ENCODE measurements around the gene PFAS. TPM values are rescaled to one million over a fixed set of nuclear protein-coding genes. Genes with fewer than 3 reads are reported as not detected.

PFAS gene
- total RNA-seq, 1 experiment from 2014 or later = 44.1 TPM

DNA sequence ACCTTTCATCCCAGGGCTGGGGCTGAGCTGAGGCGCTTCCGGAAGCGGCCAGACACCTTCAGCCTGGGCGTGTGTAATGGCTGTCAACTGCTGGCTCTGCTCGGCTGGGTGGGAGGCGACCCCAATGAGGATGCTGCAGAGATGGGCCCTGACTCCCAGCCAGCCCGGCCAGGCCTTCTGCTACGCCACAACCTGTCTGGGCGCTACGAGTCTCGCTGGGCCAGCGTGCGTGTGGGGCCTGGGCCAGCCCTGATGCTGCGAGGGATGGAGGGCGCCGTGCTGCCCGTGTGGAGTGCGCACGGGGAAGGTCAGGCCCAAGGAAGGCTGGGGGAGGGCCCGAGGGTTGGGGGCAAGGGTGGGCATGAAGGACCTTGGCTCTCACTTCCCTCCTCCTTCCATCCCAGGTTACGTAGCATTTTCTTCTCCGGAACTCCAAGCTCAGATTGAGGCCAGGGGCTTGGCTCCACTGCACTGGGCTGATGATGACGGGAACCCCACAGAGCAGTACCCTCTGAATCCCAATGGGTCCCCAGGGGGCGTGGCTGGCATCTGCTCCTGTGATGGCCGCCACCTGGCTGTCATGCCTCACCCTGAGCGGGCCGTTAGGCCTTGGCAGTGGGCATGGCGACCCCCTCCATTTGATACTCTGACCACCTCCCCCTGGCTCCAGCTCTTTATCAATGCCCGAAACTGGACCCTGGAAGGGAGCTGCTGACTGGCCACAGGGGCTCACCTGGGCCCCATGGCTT lies 19.6 kb downstream of the PFAS start:
- no peaks in the 10 kb centered on the region for H3K27me3 Mint-ChIP-seq (ENCODE audit: insufficient read depth, unreplicated experiment)
- no peaks in the 10 kb centered on the region for H3K4me1 ChIP-seq
- intact Hi-C loops (cut with micrococcal nuclease; ENCODE audit: unreplicated experiment) = no loop called here
- H3K36me3 ChIP-seq (ENCODE audit: control insufficient read depth, insufficient read depth, low read length) = no peaks in the 10 kb centered on the region
- POLR2A ChIA-PET = no interaction called here
- no TSS peak for BruUV-seq (replicated peaks)
- no peaks in the 10 kb centered on the region for H3K9me3 Mint-ChIP-seq (ENCODE audit: unreplicated experiment)
- no peak for DNase-seq
- peaks cover 4% of the 10 kb centered on the region for H3K36me3 Mint-ChIP-seq (ENCODE audit: insufficient read depth, unreplicated experiment)
- H3K4me3 ChIP-seq (ENCODE audit: low read depth, low read length) = no peak overlapping the region
- no peaks in the 10 kb centered on the region for H3K9me3 ChIP-seq
- H3K27me3 ChIP-seq (replicated peaks; ENCODE audit: control insufficient read depth, insufficient read depth, low read length) = no peaks in the 10 kb centered on the region
- no peak overlapping the region for H3K4me3 Mint-ChIP-seq (ENCODE audit: unreplicated experiment)
- no peak overlapping the region for H3K27ac Mint-ChIP-seq (ENCODE audit: unreplicated experiment)
- CTCF ChIA-PET = no interaction called here
- TF ChIP-seq CTCF (IDR thresholded peaks at IDR 0.05; ENCODE audit: insufficient read depth in 1 of 2, low read depth in 1 of 2, low read length in 1 of 2, severe bottlenecking in 1 of 2, unreplicated experiment in 1 of 2) = no peak
- peaks cover 3% of the 10 kb centered on the region for H3K4me1 Mint-ChIP-seq (ENCODE audit: low read depth, unreplicated experiment)

- DNase-seq = no peak
- Mint-ChIP-seq H3K36me3 (ENCODE audit: insufficient read depth, unreplicated experiment) (no peaks in the 10 kb centered on the region), H3K4me1 (ENCODE audit: low read depth, unreplicated experiment) (peaks cover 7% of the 10 kb centered on the region), H3K9me3 (ENCODE audit: unreplicated experiment) (no peaks in the 10 kb centered on the region), H3K27ac (ENCODE audit: unreplicated experiment) (no peak overlapping the region), H3K27me3 (ENCODE audit: insufficient read depth, unreplicated experiment) (no peaks in the 10 kb centered on the region), H3K4me3 (ENCODE audit: unreplicated experiment) (no peak overlapping the region)
- POLR2A ChIA-PET = no interaction called here
- no peaks in the 10 kb centered on the region for H3K9me3 ChIP-seq
- no TSS peak for BruUV-seq (replicated peaks)
- H3K36me3 ChIP-seq (ENCODE audit: control insufficient read depth, insufficient read depth, low read length) = no peaks in the 10 kb centered on the region
- no peaks in the 10 kb centered on the region for H3K4me1 ChIP-seq
- CTCF ChIA-PET = no interaction called here
- no peak overlapping the region for H3K4me3 ChIP-seq (ENCODE audit: low read depth, low read length)
- TF ChIP-seq CTCF (IDR thresholded peaks at IDR 0.05; ENCODE audit: insufficient read depth in 1 of 2, low read depth in 1 of 2, low read length in 1 of 2, severe bottlenecking in 1 of 2, unreplicated experiment in 1 of 2) = no peak
- H3K27me3 ChIP-seq (replicated peaks; ENCODE audit: control insufficient read depth, insufficient read depth, low read length) = no peaks in the 10 kb centered on the region
- intact Hi-C loops (cut with micrococcal nuclease; ENCODE audit: unreplicated experiment) = no loop called here
Observed at GRCh38 chr17:8272421-8272820, 23.3 kb downstream of the PFAS start.

DNA sequence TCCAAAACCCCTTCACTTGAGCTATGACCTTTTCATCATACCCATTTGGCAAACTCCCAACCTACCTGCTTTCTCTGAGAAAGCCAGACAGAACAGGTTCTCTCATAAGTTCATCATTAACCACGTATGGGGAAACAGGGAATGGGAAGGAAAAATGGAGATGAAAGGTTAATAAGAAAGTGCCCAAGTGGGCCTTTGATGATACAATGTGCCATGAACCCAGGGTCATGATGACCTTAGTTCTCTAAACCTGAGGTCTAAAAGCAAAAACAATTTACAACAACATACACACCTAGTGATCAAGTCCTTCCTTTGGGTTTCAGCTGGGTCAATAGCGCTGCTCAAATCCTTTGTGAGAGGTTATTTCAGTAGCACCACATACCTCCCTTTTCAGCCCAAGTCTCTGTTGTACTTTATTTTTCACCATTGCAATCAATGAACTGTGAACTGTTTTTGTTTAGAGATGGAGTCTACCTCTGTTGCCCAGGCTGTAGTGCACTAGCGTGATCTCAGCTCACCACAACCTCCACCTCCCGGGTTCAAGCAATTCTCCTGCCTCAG lies 24.9 kb downstream of the PFAS start:
- no peak overlapping the region for H3K27ac Mint-ChIP-seq (ENCODE audit: unreplicated experiment)
- H3K9me3 ChIP-seq = no peaks in the 10 kb centered on the region
- H3K36me3 Mint-ChIP-seq (ENCODE audit: insufficient read depth, unreplicated experiment) = no peaks in the 10 kb centered on the region
- no peak overlapping the region for H3K4me3 Mint-ChIP-seq (ENCODE audit: unreplicated experiment)
- intact Hi-C loops (cut with micrococcal nuclease; ENCODE audit: unreplicated experiment) = no loop called here
- no peaks in the 10 kb centered on the region for H3K27me3 ChIP-seq (replicated peaks; ENCODE audit: control insufficient read depth, insufficient read depth, low read length)
- POLR2A ChIA-PET = no interaction called here
- H3K27me3 Mint-ChIP-seq (ENCODE audit: insufficient read depth, unreplicated experiment) = no peaks in the 10 kb centered on the region
- no peak for TF ChIP-seq CTCF (IDR thresholded peaks at IDR 0.05; ENCODE audit: insufficient read depth in 1 of 2, low read depth in 1 of 2, low read length in 1 of 2, severe bottlenecking in 1 of 2, unreplicated experiment in 1 of 2)
- peaks cover 7% of the 10 kb centered on the region for H3K4me1 Mint-ChIP-seq (ENCODE audit: low read depth, unreplicated experiment)
- H3K36me3 ChIP-seq (ENCODE audit: control insufficient read depth, insufficient read depth, low read length) = no peaks in the 10 kb centered on the region
- CTCF ChIA-PET = no interaction called here
- no TSS peak for BruUV-seq (replicated peaks)
- DNase-seq = peak in 1 of 2 experiments; percentile 10
- H3K4me3 ChIP-seq (ENCODE audit: low read depth, low read length) = no peak overlapping the region
- no peaks in the 10 kb centered on the region for H3K9me3 Mint-ChIP-seq (ENCODE audit: unreplicated experiment)
- H3K4me1 ChIP-seq = no peaks in the 10 kb centered on the region

Data from Caco-2 (cell line).